Lower lobe of right lung (tissue), 2 donors: ENCODE results near the gene KIAA1210. TPM values are rescaled to one million over a fixed set of nuclear protein-coding genes. Genes with fewer than 3 reads are reported as not detected.

Experiments
- ATAC-seq, 2 donors: fragments of 200-7000 bp; cut with Tn5 transposase; one replicate each; pipeline ENCODE4 v1.9.1; 2020 to 2022; ENCODE audit warnings: mild to moderate bottlenecking in 2 of 2, moderate library complexity in 2 of 2
- DNase-seq: peaks from one replicate; pipeline ENCODE4 v3.0.0-alpha.2; 2020
- H3K27ac ChIP-seq: fragments of 200-600 bp; one replicate; pipeline ENCODE4 v1.8.0; 2022
- H3K27me3 ChIP-seq: fragments of 200-600 bp; one replicate; pipeline ENCODE4 v1.8.0; 2022; ENCODE audit warnings: low read depth
- H3K36me3 ChIP-seq: fragments of 200-600 bp; one replicate; pipeline ENCODE4 v1.8.0; 2022; ENCODE audit warnings: mild to moderate bottlenecking
- H3K4me1 ChIP-seq: fragments of 200-600 bp; one replicate; pipeline ENCODE4 v1.8.0; 2022
- H3K4me3 ChIP-seq: fragments of 200-600 bp; one replicate; pipeline ENCODE4 v1.8.0; 2022; ENCODE audit warnings: mild to moderate bottlenecking
- H3K9me3 ChIP-seq: fragments of 200-600 bp; one replicate; pipeline ENCODE4 v1.8.0; 2022
- intact Hi-C: fragments of 100-400 bp; cut with DNase I; formaldehyde crosslinking; loops from one replicate; pipeline ENCODE4 v1.11.0; 2022
- total RNA-seq: library from RNA; stranded (reverse); fragmentation: NEBNext Ultra II Directional; extraction: Animal tissue kit (Norgen Biotek cat#: 25700); gene quantifications from one replicate; pipeline ENCODE4 v1.2.1, GENCODE V29; 2021
- TF ChIP-seq, protein P1 (sequence below): fragments of 200-600 bp; IDR thresholded peaks from one replicate; pipeline ENCODE4 v1.8.0; 2022; ENCODE audit warnings: antibody characterized with exemption, mild to moderate bottlenecking
- donor health status: DM: no; HTN: yes; CAD: no; lungs with severe emphysema.

The KIAA1210 gene
- total RNA-seq, 1 donor from 2014 or later, result not detected

DNA sequence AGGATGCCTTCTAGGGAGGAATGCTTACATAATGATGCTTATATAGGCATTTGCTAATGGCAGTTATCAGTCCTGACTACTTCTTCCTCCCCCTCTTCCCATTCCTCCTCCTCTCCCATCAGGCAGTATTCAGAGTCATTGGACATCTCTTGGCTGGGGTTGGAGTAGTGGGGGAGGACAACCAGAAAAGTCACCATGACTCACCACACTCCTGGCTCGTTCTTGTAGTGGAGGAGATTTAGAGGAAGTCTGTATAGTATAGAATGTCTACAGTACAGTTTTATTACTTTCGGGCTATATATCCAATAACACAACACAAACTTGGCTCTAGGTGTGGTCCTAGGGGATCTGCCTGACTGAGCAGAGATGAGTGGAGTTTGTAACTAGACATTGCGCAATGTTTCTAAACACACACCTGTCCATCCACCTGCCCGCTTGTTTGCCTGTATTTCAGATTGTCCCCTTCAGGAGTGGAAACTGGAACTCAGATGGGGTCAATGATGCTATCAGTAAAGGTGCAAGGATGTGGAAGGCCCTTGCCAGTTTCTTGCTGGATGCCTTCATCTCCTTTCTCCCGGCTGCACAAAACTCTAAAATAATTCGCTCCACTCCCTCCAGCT lies 27.9 kb upstream of the KIAA1210 start:
- Histone ChIP-seq H3K27me3 (no peaks in the 10 kb centered on the region), H3K27ac (no peak overlapping the region), H3K4me1 (no peaks in the 10 kb centered on the region), H3K4me3 (no peak overlapping the region), H3K9me3 (no peaks in the 10 kb centered on the region), H3K36me3 (no peaks in the 10 kb centered on the region)
- ATAC-seq, result no peak
- intact Hi-C loops, result no loop called here
- DNase-seq, result no peak
- TF ChIP-seq, protein P1, sequence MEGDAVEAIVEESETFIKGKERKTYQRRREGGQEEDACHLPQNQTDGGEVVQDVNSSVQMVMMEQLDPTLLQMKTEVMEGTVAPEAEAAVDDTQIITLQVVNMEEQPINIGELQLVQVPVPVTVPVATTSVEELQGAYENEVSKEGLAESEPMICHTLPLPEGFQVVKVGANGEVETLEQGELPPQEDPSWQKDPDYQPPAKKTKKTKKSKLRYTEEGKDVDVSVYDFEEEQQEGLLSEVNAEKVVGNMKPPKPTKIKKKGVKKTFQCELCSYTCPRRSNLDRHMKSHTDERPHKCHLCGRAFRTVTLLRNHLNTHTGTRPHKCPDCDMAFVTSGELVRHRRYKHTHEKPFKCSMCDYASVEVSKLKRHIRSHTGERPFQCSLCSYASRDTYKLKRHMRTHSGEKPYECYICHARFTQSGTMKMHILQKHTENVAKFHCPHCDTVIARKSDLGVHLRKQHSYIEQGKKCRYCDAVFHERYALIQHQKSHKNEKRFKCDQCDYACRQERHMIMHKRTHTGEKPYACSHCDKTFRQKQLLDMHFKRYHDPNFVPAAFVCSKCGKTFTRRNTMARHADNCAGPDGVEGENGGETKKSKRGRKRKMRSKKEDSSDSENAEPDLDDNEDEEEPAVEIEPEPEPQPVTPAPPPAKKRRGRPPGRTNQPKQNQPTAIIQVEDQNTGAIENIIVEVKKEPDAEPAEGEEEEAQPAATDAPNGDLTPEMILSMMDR, result no peak

DNA sequence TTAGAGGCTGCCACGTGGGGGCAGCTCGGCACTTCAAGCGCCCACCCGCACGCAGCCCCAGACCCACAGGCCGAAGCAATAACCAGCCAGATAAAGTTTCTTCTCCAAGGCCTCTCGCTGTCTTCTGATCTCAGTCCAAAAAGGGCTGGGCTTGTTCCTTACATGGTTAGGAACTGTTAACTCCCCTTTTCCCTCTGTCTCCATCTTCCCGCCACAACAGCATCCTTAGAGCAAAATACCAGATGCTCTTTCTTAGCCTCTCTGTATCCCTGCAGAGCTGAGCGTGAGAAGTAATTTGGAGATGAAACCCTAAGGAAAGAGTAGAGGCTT lies 23.4 kb upstream of the KIAA1210 start:
- DNase-seq, result no peak

DNA sequence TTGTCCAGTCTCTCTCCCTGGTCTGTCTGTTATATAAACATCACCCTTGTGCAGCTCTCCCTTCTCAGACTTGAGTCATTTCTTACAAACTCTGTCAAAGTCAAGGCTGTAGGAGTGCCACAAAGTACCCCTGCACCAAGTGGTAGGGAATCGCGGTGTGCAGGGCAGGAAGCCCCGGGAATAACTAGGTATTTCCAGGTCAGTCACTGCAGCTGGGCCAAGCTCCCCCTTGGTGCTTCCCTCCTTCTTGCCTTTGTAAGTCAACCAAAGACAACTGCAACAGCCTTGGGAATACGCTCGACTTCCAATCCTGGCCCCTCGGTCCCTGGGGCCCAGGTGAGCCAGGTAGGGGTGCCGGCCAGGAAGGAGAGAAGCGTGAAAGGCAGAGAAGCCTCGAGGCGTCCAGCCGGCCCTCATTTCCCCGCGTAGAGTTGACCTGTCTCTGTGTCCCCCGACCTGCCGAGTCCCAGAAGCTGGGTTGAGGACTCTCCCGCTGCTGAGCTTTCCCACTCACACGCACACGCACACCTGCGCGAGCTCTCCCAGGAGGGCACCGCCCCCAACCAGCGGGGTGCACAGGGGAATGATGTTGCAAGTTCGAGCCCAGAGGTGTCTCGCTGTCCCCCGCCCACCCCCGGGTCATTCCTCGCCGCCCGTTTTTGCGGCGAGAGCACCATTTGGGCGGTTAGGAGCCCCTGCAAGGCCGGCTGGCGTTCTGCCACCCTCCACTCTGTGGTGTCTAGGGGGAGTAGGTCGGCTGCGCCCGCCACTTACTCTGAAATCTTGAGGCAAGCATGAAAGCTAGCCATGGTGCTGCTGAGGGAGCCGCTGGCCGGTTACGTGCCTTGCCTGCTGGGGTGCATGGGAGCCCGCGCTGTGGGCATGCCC lies 22.8 kb upstream of the KIAA1210 start:
- DNase-seq, result no peak
- intact Hi-C loops, result no loop called here
- Histone ChIP-seq H3K36me3 (no peaks in the 10 kb centered on the region), H3K27ac (no peak overlapping the region), H3K27me3 (no peaks in the 10 kb centered on the region), H3K4me3 (no peak overlapping the region), H3K4me1 (no peaks in the 10 kb centered on the region), H3K9me3 (no peaks in the 10 kb centered on the region)
- ATAC-seq, result no peak
- TF ChIP-seq, protein P1, result no peak

More for the DNA sequence above, 23.4 kb upstream of the KIAA1210 start:
- intact Hi-C loops, result no loop called here
- Histone ChIP-seq H3K4me3 (no peak overlapping the region), H3K36me3 (no peaks in the 10 kb centered on the region), H3K4me1 (no peaks in the 10 kb centered on the region), H3K9me3 (no peaks in the 10 kb centered on the region), H3K27me3 (no peaks in the 10 kb centered on the region), H3K27ac (no peak overlapping the region)
- ATAC-seq, result no peak
- TF ChIP-seq, protein P1, result no peak

DNA sequence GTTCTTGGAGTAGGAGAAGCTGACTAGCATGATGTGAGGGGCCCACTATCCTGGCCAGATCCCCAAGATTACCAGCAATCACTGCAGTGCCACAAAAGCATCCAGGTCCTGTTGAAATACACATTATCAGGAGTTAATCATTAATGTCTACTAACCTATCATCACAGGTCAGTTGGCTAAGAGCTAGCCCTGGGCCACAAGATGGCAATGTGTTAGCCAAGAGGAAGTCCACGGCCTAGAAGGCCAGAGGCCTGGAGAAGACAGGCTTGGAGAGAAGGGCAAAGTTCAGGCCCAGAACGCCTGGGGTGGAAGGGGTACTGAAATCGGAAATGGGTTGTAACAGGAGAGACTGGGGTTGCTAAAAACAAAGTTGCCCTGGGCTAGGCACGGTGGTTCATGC lies 19.9 kb upstream of the KIAA1210 start:
- Histone ChIP-seq H3K4me3 (no peak overlapping the region), H3K36me3 (no peaks in the 10 kb centered on the region), H3K27ac (no peak overlapping the region), H3K9me3 (no peaks in the 10 kb centered on the region), H3K27me3 (no peaks in the 10 kb centered on the region), H3K4me1 (no peaks in the 10 kb centered on the region)
- ATAC-seq, result no peak
- TF ChIP-seq, protein P1, result no peak
- intact Hi-C loops, result no loop called here
- no peak for DNase-seq

DNA sequence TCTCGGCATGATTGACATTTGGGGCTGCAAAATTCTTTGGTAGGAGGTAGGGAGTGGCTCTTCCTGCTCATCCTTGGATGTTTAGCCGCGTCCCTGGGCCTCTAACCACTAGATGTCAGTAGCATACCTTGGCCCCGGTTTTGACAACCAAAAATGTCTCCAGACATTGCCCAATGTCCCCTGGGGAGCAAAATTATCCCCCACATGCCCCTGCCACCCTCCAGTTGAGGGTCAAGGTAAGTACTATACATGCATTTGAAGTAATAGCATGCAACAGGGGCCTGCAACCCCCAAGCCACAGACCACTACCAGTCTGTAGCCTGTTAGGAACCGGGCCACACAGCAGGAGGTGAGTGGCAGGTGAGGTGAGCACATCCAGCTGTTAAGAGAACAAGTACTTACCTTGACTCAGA lies 17.6 kb upstream of the KIAA1210 start:
- intact Hi-C loops, result no loop called here
- no peak for DNase-seq
- ATAC-seq, result no peak
- no peaks in the 10 kb centered on the region for H3K4me1 ChIP-seq
- H3K27me3 ChIP-seq, result no peaks in the 10 kb centered on the region
- no peak overlapping the region for H3K4me3 ChIP-seq
- no peak overlapping the region for H3K27ac ChIP-seq
- TF ChIP-seq, protein P1, result no peak
- no peaks in the 10 kb centered on the region for H3K36me3 ChIP-seq
- no peaks in the 10 kb centered on the region for H3K9me3 ChIP-seq
